ENCODE data around the gene CBX3.
"Not testable (repeated sequence)": the region's sequence is repeated elsewhere in the genome, so short reads cannot be mapped to it uniquely, and the experiment has no call there.

The CBX3 gene

DNA sequence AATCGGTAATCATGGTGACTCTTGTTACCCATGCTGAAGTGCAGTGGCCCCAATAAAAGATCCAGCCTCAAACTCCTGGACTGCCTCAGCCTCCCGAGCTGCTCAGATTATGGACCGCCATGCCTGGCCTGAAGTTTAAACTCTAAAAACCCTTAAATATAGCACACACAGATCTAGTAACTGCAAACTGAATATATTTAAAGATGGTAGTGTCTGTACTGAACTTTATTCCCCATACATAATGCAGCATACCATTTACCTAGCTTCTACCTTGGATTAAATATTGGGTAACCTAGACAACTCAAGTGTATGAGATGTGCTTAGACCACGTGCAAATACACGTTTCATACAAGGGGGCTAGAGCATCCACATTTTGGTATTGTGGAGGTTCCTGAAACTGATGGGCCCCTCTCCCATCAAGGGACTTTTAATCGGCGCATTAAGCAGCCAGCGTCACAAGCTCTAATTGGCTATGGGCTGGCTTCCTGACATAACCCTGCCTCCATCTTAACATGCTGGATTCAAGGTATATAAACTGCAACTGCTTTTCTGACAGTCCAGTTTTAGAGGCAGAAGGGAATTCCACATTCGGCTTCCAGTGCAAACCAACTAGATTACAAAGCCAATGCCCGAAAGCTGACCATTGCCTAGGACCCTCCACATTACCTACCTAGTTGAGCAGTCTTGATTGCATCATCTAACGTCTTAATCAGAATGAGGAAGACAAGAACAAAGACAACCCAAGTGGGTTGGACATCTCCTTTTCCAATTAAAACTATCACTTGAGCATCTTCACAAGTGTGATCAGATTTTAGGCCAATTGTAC lies 14.0 kb upstream of the CBX3 start:
- DNase-seq, result no peak

DNA sequence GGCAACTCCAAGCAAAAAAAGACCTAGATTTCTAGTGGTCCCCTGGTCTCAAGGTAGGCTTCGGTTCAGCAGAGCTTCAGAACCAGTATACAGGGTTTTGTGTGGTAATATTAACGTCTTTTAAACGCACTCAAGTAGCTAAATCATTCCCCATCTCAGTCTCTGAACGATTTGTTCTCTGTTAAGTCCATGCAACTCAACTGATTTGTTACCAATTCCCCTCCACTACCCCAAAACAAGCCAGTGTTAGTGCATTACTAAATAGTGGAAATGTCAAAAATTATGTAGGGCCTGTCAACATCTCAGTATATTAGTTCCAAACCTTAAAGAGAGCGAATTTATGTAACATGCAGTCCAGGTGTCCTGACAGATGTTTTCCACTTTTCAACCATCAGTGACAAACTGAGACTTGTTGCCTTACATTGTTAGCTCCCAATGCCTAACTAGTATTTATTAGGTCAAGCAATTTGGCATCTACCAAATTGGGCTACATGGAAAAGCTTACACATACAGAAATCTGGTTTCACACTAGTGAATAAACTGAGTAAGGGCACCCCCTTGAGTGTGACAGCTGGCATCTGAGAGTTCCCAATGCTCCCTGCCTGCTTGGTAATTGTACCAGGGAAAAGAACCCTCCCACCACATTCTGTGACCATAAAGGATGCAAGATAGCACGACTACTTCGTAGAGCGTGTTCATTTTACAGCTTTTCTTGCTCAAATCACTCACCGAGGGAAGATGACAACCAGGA lies 13.2 kb upstream of the CBX3 start:
- no peak for DNase-seq

DNA sequence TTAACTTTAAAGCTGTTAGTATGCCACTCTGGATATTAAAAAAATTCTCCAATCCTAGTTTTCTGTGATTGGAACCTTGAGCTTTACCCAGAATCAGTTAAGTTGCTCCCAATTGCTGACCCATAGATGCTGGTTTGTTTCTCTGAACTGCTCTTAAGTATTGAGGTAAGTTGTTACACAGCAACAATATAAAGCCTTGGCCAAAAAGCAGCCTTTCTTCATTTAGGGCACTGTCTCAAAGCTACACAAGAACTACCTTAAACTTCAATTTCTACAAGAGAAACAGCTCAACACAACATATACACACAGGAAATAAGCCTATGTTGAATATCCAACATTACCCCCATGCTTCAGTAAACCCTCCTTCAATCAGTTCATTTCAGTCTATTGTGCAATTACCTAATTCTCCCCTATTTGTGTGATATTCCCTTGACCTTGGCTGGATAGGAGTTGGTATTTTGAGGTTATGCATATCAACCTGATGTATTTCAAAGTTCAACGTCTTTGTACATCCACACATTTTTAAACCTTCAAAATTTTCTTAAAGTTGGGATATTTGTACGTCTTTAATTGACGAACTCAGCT lies 12.5 kb upstream of the CBX3 start:
- DNase-seq, result no peak

DNA sequence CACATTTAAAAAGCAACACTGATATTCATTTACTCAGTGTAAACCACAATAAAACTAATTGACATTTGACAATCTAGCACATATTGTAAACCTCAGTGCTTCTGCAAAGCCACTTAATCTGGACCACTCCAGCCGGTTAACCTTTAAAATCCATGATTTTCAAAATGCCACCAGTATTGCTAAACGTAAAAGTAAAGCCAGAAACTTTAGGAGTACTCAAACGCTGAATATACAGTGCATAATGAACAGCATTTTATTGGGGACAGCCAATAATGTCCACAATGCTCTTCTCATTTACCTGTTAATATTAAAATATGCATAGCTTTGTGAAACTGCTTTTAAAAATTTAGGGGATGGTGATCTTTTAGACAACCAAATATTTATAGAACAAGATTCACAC lies 11.8 kb upstream of the CBX3 start:
- DNase-seq, result no peak

DNA sequence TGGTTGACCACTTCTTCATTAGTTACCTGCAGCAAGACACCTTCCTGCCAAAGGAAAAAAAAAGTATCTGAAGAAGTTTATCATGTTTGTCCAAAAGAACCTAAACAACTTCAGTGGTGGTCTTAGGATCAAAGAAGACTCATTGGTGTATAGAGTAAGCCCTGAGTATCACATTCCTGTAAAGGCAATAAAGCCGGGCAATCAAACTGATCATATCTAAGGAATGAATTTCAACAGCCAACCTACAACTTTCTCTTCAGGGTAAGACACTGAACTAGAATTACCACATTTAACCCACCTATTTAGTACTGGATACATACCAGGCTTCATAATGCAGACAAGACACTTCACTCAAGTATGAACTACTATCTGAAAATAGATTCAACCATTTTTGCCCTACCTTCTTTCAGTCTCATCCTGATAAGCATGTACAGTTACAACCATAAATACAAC lies 11.1 kb upstream of the CBX3 start:
- DNase-seq, result no peak

DNA sequence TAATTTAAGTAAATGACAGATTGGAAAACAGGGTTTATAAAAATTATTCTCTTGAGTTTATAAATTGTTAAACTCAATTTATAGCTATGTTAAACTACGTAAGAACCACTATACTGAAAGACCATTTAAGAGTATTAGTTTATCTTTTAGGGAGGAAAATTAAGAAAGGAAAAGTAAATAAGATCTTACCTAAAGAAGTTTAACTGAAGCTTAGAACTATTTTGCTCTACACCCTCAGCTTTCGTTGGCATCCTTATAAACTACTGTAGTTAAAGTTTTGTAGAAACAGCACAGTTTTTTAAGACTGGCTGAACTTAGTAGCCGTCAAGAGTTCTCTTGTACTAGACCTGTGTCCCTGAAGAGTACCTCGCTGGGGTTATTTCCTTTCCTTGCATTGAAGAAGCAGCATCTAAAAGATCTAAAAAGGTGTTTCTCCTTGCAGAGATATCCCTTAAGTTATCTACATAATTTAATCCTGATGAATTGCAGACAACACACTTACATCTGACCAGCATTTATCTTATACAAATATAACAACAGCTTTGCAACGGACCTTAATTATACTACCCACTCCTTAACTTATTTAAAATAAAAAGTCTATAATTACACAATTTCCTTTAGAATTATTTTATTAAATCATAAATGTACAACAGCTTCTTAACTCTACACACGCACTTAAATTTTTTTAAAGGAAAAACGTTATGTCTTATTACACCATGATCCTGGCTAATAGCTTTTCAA lies 10.1 kb upstream of the CBX3 start:
- DNase-seq, result no peak

DNA sequence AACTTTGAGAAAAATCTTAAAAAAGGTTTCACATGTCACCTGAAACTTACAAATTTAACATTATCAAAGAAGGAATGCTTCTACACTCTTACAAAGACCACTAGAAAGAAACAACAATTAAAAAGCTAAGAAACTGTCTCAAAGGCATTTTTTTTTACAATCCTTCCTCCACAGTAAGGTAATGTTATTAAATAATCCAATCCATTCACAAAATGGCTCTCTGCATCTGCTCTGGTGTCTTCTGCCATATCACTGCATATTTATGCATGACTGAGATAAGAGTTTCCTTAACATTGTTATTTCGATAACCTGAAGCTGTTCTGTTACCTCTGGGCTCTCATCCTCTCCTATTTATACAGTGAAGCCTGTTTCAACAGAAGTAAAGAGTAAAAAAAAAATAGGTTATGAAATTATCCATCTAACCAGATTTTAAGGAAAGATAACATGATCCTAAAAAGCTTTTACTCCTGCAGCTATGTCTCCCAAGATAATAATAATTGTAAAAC lies 9.5 kb upstream of the CBX3 start:
- DNase-seq, result no peak

DNA sequence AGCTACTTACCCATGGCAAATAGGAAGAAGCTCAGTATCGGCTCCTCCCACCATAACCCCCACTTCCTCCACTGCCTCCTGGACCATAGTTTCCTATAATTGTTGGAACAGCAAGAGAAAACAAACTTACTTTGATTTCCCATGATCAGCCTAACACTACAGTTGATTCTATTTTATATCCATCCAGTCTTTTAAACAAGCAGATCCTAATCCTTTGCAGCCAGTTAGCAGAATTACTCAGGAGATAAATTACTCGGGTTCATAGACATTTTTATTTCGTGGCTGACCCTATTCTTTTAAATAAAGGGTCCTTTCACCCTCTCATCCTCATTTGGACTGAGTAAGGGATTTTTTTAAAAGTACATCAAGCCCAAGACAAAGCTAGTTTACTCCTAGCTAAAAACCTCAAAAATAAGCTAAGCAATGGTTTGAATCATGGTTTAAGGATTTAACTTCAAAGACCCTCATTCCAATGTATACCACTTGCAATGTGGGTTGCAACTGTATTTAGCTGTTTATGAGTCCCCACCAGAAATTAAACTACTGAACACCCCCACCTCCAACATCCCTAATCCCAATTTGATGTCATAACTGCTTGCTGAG lies 9.0 kb upstream of the CBX3 start:
- no peak for DNase-seq

DNA sequence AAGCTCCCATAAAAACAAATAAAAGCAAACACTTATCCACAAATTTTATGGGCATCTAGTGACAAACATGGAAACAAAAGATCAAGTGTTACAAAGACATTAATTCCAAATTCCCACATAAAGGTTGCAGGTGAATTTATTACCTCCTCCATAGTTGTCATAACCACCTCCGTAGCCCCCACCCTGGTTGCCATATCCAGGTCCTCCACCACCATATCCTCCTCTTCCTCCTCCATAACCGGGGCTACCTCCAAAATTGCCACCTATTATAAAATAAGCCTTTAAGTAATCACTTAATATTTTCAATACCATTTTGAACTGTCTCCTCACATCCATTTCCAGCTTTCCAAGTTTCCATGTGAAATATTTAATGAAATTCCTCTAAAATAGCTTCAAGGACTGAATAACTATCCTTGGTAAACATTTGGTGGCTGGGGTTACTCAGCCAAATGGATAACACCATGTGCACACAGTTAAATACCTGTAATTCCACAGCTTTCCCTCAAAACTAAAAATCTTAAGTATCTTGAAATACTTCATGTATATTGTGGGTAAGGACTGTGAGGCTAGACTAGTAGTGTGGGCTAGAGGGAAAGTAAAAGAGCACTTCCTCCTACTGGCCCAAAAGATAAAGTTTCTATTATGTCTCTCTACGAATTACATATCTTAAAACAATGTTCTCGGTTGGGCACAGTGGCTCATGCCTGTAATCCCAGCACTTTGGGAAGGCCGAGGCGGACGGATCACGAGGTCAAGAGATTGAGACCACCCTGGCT lies 7.9 kb upstream of the CBX3 start:
- no peak for DNase-seq

DNA sequence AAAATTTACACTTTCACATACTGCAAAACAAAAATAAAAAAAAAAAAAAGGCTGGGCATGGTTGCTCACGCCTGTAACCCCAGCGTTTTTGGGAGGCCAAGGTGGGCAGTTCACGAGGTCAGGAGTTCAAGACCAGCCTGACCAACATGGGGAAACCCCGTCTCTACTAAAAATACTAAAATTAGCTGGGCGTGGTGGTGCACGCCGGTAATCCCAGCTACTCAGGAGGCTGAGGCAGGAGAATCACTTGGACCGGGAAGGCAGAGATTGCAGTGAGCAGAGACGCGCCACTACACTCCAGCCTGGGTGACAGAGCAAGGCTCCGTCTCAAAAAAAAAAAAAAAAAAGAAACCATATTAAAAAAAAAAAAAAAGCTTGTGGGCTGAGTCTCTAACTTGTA lies 6.8 kb upstream of the CBX3 start:
- not testable (repeated sequence) for DNase-seq

DNA sequence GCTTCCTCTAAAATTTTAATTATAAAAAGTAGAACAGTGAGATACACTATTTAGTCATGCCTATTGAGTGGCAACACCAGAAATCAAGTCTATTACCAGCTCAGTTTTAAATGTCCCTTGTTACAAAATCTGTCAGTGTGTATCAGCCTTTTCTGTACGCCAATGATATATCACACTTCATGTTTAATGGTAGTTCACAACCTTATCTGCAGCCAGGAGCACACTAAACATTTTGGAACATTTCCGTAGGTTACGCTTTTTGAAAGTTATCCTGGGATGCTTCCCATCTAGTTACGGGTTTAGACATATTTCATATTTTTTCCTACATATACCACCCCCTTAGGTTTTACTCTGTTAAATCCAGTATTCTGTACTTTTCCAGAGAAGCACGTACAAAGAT lies 6.4 kb upstream of the CBX3 start:
- no peak for DNase-seq

DNA sequence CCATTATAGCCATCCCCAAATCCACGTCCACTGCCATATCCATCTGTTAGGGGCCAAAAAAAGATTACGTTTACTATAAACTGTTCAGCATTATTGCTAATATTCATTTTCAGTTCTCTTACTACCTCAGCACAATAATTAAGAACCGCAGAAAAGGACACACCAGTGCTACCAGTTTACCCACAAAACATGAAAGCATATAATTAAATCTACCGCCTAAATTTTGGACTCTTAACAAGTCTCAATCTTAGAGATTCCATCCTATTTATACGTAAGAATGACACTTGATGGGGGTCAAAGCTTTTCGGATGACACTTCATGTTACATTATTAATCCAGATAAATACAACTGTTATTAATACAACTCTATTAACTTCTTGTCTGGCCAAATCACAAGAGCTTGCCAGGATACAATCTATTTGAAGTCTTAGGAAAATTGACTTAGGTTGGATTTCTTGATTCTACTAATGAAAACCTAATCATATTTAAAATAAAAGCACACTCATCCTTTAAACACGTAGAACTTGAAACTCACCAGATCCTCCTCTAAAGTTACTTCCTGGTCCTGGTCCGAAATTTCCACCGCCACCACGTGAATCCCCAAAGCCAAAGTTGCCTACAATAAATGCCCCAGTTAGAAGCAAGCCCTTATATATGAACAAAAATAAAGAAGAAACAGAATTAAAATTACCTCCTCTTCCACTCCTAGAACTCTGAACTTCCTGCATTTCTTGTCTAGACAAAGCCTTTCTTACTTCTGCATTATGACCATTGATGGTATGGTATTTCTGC lies 5.5 kb upstream of the CBX3 start:
- DNase-seq, result no peak

DNA sequence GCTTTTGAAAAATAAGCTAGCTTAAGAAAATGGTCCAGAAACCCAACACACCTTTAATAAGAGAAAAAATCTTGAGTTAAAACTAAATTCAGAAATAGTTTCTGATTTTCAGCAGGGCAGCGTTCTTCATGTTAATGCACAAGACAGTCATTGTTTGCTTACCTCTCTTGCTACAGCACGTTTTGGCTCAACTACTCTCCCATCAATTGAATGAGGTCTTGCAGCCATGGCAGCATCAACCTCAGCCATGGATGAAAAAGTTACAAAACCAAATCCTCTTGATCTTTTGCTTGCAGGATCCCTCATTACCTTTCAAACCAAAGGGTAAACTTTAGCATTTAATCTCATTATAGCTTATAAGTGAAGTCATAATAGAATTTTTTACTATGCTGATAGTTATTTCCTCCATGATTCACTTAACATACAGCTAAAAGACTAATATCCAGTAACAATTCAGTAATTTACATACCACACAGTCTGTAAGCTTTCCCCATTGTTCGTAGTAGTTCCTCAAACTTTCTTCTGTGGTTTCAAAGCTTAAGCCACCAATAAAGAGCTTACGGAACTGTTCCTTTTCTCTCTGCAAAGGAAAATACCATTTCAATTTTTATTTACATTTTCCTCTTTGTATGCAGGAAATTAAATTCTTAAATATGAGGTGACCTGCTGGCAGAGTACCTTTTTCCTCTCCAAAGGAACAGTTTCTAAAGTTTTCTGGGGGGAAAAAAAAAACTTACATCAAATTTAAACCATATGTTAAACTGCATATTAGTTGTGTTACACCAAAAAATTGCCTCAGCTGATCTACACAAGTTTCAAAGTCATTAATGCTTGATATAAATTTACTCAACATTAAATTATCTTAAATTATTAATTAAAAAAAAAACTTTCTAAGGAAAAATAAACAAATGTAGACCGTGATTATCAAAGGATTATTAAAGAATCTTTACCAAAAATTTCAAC lies 4.1 kb upstream of the CBX3 start:
- no peak for DNase-seq

DNA sequence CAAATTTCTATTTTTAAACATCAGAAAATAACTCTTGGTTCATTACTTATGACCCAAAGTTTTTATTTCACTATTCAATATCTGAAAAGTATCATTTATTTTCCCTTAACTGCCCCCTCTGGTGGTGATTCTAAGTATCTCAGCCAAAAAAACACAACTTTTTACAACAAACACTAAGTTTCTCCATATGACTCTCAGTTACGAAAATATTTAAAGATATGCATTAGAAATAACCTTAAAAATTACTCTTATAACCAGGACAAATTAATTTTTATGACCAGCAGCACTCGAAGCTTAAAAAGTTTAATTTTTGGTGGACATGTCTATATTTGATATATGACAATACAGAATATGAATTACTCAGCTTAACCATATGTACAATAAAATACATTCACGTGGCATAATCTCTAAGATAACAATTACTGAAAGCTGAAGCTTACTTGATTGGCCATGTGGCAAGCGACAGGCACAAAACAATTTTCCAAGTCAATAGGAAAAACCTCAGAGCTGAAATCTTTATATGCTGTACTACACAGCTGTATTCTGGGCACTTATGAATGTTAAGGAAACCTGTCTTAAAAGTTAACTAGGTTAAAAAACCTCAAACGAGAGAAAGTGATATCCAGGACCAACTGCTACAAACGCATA lies 3.3 kb upstream of the CBX3 start:
- DNase-seq, result peak in 1 of 51 donors; percentile 34

DNA sequence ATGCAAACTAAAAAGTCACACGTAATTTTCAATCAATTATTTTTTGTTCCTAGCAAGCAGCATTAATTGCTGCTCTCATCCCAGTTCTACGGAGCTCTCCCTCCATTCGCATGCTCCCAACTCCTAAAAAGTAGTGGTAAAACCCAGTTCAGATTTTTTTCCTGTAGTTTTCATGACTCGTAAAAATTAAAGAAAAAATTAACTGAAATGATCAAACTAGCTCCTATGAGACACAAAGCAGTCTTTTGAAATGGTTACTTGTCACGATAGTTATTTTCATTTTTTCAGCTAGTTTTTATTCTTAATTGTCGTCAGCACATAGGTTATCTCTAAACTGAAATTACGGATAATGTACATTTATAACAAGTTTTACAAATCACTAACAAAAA lies 2.8 kb upstream of the CBX3 start:
- DNase-seq, result no peak

DNA sequence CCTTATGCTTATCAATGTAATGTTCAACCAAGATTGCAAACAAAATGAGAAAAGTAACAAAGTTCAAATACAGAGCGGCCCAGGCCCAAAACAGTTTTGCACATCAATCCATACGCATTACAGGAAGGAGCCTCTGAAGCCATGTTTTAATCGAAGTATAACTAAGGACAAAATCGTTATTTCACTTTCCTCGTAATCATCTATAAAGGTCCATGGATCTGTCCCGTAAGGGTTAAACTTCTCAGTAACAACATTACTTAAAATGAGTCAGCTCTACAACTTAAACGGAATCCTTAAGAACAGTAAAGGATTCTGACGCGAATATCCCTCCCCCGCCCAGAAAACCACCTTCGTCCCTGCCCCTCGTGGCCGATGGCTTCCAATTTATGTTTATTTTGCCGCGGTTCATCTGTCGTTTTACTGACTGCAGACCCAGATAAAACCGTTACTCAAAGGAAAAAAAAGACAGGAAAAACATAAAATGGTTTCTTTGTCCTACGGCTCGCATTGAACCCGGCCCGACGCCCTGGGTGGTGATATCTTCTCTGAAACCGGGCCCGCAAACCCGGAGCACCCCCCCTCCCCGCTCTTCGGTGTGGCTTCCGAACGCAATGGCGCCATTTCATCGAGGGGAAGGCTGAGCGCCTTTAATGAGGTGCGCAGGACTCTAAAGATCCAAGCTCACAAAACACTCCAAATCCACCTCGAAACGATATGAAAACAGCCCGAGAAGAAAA lies 2.1 kb upstream of the CBX3 start:
- peak in 42 of 51 donors; percentile 10 to 92 (median 48) for DNase-seq

DNA sequence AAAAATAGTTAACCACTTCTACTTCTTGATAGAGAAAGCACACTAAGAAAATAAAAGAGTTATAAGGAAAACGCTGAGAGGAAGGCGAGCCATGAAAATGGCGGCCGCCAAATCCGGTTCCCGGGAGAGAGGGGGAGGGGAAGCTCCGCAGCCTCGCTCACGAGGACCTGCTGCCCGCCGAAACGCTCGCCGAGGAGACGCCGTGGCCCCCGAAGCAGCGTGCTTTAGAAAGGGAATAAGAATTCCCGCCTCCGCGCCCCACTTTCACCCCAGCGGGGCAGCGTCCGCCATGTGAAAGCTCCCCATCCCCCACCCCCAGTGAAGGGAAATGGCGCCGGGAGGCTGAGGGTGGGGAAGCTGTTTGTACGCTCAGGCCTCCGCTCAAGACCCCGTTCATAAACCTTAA lies 1.5 kb upstream of the CBX3 start:
- peak in 48 of 51 donors; percentile 32 to 95 (median 64) for DNase-seq
